IMR-90 (cell line): ENCODE results near the gene KLHL25. TPM values are rescaled to one million over a fixed set of nuclear protein-coding genes. Genes with fewer than 3 reads are reported as not detected.

ENCODE experiments used
- ATAC-seq: fragments of 200-7000 bp; cut with Tn5 transposase; 2 replicates; pipeline ENCODE4 v1.9.1; 2020; ENCODE audit warnings: low read depth, mild to moderate bottlenecking, moderate library complexity
- BruUV-seq: library from RNA; stranded (reverse); fragments of 400-500 nt; replicated peaks from 2 replicates; lab custom pipeline; 2021; lab: Mats Ljungman, UMichigan
- CTCF ChIA-PET: fragments of 300-600 bp; formaldehyde crosslinking; extraction: SDS; loops from one replicate; lab custom pipeline; 2021; ENCODE audit warnings: antibody characterized with exemption; lab: Yijun Ruan, JAX
- POLR2A ChIA-PET: fragments of 300-600 bp; sonication (Branson Sonifier 250); formaldehyde crosslinking; loops from one replicate; lab custom pipeline; 2022; ENCODE audit warnings: antibody characterized with exemption; ENCODE audit not compliant: unreplicated experiment; lab: Charles Lee
- DNase-seq: peaks from one replicate; pipeline ENCODE4 v3.0.0; 2013
- H2AFZ ChIP-seq: replicated peaks from 2 replicates; pipeline ENCODE3; 2013; ENCODE audit warnings: low read length, mild to moderate bottlenecking; ENCODE audit not compliant: poor library complexity
- H2AK5ac ChIP-seq: 2 replicates; pipeline ENCODE4 v1.6.1; 2013; ENCODE audit warnings: low read depth, low read length, inconsistent platforms
- H2AK9ac ChIP-seq: replicated peaks from 2 replicates; pipeline ENCODE3; 2013; ENCODE audit warnings: mild to moderate bottlenecking, low read depth, low read length, moderate library complexity; ENCODE audit not compliant: poor library complexity
- H2BK120ac ChIP-seq: 2 replicates; pipeline ENCODE4 v1.6.1; 2013; ENCODE audit warnings: low read depth, low read length, inconsistent platforms
- H2BK15ac ChIP-seq: 3 replicates; pipeline ENCODE4 v1.6.1; 2013; ENCODE audit warnings: low read depth, low read length, inconsistent platforms
- H2BK20ac ChIP-seq: 2 replicates; pipeline ENCODE4 v1.6.1; 2013; ENCODE audit warnings: low read depth, mild to moderate bottlenecking, inconsistent platforms, low read length, moderate library complexity
- H2BK5ac ChIP-seq: 2 replicates; pipeline ENCODE4 v1.6.1; 2013; ENCODE audit warnings: mild to moderate bottlenecking, low read depth, low read length, inconsistent platforms; ENCODE audit not compliant: poor library complexity, severe bottlenecking
- H3K14ac ChIP-seq: replicated peaks from 2 replicates; pipeline ENCODE4 v1.6.1; 2013; ENCODE audit warnings: low read depth, low read length, inconsistent platforms
- H3K18ac ChIP-seq: 2 replicates; pipeline ENCODE4 v1.6.1; 2013; ENCODE audit warnings: low read depth, low read length, control low read depth
- H3K23ac ChIP-seq: 2 replicates; pipeline ENCODE4 v1.6.1; 2013; ENCODE audit warnings: low read depth, low read length, inconsistent platforms
- H3K27ac ChIP-seq: 2 replicates; pipeline ENCODE4 v1.5.1; 2013; ENCODE audit warnings: mild to moderate bottlenecking, control low read depth, low read length; ENCODE audit not compliant: insufficient read depth
- H3K27me3 ChIP-seq: 2 replicates; pipeline ENCODE4 v1.6.1; 2013; ENCODE audit warnings: low read length; ENCODE audit not compliant: control insufficient read depth, insufficient read depth
- H3K36me3 ChIP-seq: 2 replicates; pipeline ENCODE4 v1.6.1; 2013; ENCODE audit warnings: low read length, mixed read lengths; ENCODE audit not compliant: control insufficient read depth, insufficient read depth
- H3K4ac ChIP-seq: 2 replicates; pipeline ENCODE4 v1.6.1; 2013; ENCODE audit warnings: low read depth, low read length, inconsistent platforms
- H3K4me1 ChIP-seq: 2 replicates; pipeline ENCODE4 v1.6.1; 2013; ENCODE audit warnings: low read length, mixed read lengths; ENCODE audit not compliant: control insufficient read depth, insufficient read depth
- H3K4me2 ChIP-seq: 2 replicates; pipeline ENCODE4 v1.6.1; 2013; ENCODE audit warnings: low read depth, mild to moderate bottlenecking, control low read depth, low read length, moderate library complexity
- H3K4me3 ChIP-seq: 2 replicates; pipeline ENCODE4 v1.5.1; 2013; ENCODE audit warnings: low read depth, mild to moderate bottlenecking, control low read depth, low read length, moderate library complexity; ENCODE audit not compliant: insufficient read depth
- H3K56ac ChIP-seq: 2 replicates; pipeline ENCODE4 v1.6.1; 2013; ENCODE audit warnings: low read length, inconsistent platforms; ENCODE audit not compliant: insufficient read depth; ENCODE audit errors: extremely low read depth
- H3K79me1 ChIP-seq, 2 experiments: 2 replicates each; pipeline ENCODE4 v1.6.1; 2013; ENCODE audit warnings: low read length in 2 of 2, inconsistent platforms in 1 of 2, low read depth in 1 of 2
- H3K9ac ChIP-seq: 2 replicates; pipeline ENCODE4 v1.6.1; 2013; ENCODE audit warnings: low read depth, low read length, control low read depth
- H3K9me1 ChIP-seq: 2 replicates; pipeline ENCODE4 v1.6.1; 2013; ENCODE audit warnings: low read length, inconsistent platforms; ENCODE audit not compliant: insufficient read depth
- H3K9me3 ChIP-seq: 2 replicates; pipeline ENCODE4 v1.6.1; 2013; ENCODE audit warnings: low read length; ENCODE audit not compliant: control insufficient read depth, insufficient read depth
- H4K20me1 ChIP-seq: 2 replicates; pipeline ENCODE4 v1.6.1; 2013; ENCODE audit warnings: low read length, inconsistent platforms; ENCODE audit not compliant: insufficient read depth
- H4K5ac ChIP-seq: 2 replicates; pipeline ENCODE4 v1.6.1; 2013; ENCODE audit warnings: mild to moderate bottlenecking, low read depth, low read length, control low read depth
- H4K8ac ChIP-seq, 2 experiments: 2 replicates each; pipeline ENCODE4 v1.6.1; 2013; ENCODE audit warnings: low read depth in 2 of 2, low read length in 2 of 2, control low read depth in 1 of 2, inconsistent platforms in 1 of 2
- H4K91ac ChIP-seq: 2 replicates; pipeline ENCODE4 v1.6.1; 2013; ENCODE audit warnings: low read depth, low read length, inconsistent platforms; ENCODE audit not compliant: insufficient read depth
- WGBS, 2 experiments: methylation state at CpG; one replicate each; pipeline versions ENCODE4 v1.1.5 to v1.1.7; 2013; ENCODE audit warnings: missing lambda C conversion rate in 2 of 2; ENCODE audit not compliant: insufficient read length in 1 of 2; ENCODE audit errors: extremely low coverage in 2 of 2; 5-methylcytosine and 5-hydroxymethylcytosine counted together
- dilution Hi-C: fragments of 300-500 bp; cut with HindIII; formaldehyde crosslinking; loops from one replicate; pipeline ENCODE4 v1.14.3; 2018; ENCODE audit warnings: low sequenced_read_pairs; ENCODE audit not compliant: unreplicated experiment
- in situ Hi-C: fragments of 300-500 bp; cut with MboI; formaldehyde crosslinking; loops from 3 replicates; pipeline ENCODE4 v1.14.3; 2019; ENCODE audit warnings: low sequenced_read_pairs, inconsistent platforms, mixed read lengths
- intact Hi-C: fragments of 100-400 bp; cut with micrococcal nuclease; formaldehyde crosslinking; loops from 2 replicates; pipeline ENCODE4 v1.10.0; 2022
- polyA plus RNA-seq, 3 experiments: library from polyadenylated mRNA; depleted of rRNA; stranded (reverse); fragments of >200 nt; gene quantifications; 2 replicates each; pipeline ENCODE4 v1.2.3, GENCODE V29; 2012; ENCODE audit warnings: low replicate concordance in 1 of 3
- total RNA-seq: library from RNA; depleted of rRNA; stranded (reverse); fragments of >200 nt; gene quantifications from 2 replicates; pipeline ENCODE4 v1.2.3, GENCODE V29; 2012
- TF ChIP-seq, protein P1 (sequence below): fragments of 150-350 bp; IDR thresholded peaks from 2 replicates; pipeline ENCODE4 v1.6.1; 2017; ENCODE audit warnings: mild to moderate bottlenecking, antibody characterized with exemption, low read length, low read depth

Gene KLHL25
- total and polyA plus RNA-seq, 2 of the 4 experiments (the other 2 are of a cell fraction) = 2.7 to 5.6 TPM

DNA sequence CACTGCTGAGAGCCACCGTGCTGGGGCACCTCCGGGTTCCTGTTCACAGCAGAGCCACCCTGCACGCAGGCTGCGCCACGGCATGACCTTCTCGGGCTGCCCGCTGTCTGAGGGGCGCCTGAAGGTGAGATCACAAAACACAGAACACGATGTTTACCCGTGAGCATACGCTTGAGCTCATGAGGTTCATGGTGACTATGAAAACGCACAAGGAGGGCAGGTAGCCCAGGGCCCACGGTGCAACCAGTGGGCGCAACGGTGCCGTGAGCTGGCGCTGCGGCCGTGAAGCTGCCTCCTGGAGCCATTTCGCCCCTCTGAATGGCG is 36.1 kb downstream of the KLHL25 start:
- no peak overlapping the region for H3K4ac ChIP-seq
- TF ChIP-seq, protein P1, sequence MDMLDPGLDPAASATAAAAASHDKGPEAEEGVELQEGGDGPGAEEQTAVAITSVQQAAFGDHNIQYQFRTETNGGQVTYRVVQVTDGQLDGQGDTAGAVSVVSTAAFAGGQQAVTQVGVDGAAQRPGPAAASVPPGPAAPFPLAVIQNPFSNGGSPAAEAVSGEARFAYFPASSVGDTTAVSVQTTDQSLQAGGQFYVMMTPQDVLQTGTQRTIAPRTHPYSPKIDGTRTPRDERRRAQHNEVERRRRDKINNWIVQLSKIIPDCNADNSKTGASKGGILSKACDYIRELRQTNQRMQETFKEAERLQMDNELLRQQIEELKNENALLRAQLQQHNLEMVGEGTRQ = no peak
- H3K4me2 ChIP-seq = no peak overlapping the region
- H2AK5ac ChIP-seq = no peak overlapping the region
- no peak overlapping the region for H3K18ac ChIP-seq
- DNase-seq (no peak), ATAC-seq (no peak)
- no peak overlapping the region for H3K27ac ChIP-seq
- no peak overlapping the region for H2BK20ac ChIP-seq
- H2AK9ac ChIP-seq = no peak overlapping the region
- no peaks in the 10 kb centered on the region for H3K27me3 ChIP-seq
- CTCF ChIA-PET = no interaction called here
- H3K9ac ChIP-seq = no peak overlapping the region
- 97% methylated on average over 17 of the region's 21 CpGs; no CpG with 5 or more reads in 1 of the 2 experiments for WGBS, 2 experiments
- no peak overlapping the region for H4K5ac ChIP-seq
- peaks cover 0 to 2% of the 10 kb centered on the region in 2 experiments; a peak in 1 of 4 replicates for H3K79me1 ChIP-seq
- BruUV-seq = no TSS peak
- no peak overlapping the region for H2AFZ ChIP-seq
- in situ Hi-C loops (no loop called here), intact Hi-C loops (no loop called here), dilution Hi-C loops (no loop called here)
- no peak overlapping the region for H3K23ac ChIP-seq
- H3K14ac ChIP-seq = no peak overlapping the region
- no peaks in the 10 kb centered on the region for H3K4me1 ChIP-seq
- H2BK5ac ChIP-seq = no peak overlapping the region
- POLR2A ChIA-PET = no interaction called here
- no peaks in the 10 kb centered on the region for H3K9me3 ChIP-seq
- no peak overlapping the region for H2BK120ac ChIP-seq
- H4K20me1 ChIP-seq = peaks cover 12% of the 10 kb centered on the region; the same call in 1 of the 2 replicates
- no peak overlapping the region for H4K91ac ChIP-seq
- peaks cover 7% of the 10 kb centered on the region; the same call in 1 of the 2 replicates for H3K36me3 ChIP-seq
- no peak overlapping the region for H3K56ac ChIP-seq
- H3K4me3 ChIP-seq = no peak overlapping the region
- no peak overlapping the region for H4K8ac ChIP-seq
- H3K9me1 ChIP-seq = no peaks in the 10 kb centered on the region
- H2BK15ac ChIP-seq = no peak overlapping the region
